Endodermal cell (in vitro differentiated cells): ENCODE results near the gene GJA10. TPM values are rescaled to one million over a fixed set of nuclear protein-coding genes. Genes with fewer than 3 reads are reported as not detected.
"Not testable (repeated sequence)": the region's sequence is repeated elsewhere in the genome, so short reads cannot be mapped to it uniquely, and the experiment has no call there.

Experiments
- DNase-seq: peaks from one replicate; pipeline ENCODE4 v3.0.0-alpha.2; 2017
- H3K27ac ChIP-seq: 2 replicates; pipeline ENCODE4 v1.5.1; 2013; ENCODE audit warnings: mild to moderate bottlenecking, low read depth, low read length, moderate library complexity
- H3K27me3 ChIP-seq: 2 replicates; pipeline ENCODE4 v1.6.1; 2013; ENCODE audit warnings: mild to moderate bottlenecking, low read length, moderate library complexity; ENCODE audit not compliant: insufficient read depth, control insufficient read depth, poor library complexity, severe bottlenecking
- H3K36me3 ChIP-seq: 2 replicates; pipeline ENCODE4 v1.7.0; 2013; ENCODE audit warnings: mild to moderate bottlenecking, low read length, moderate library complexity; ENCODE audit not compliant: control insufficient read depth, insufficient read depth
- H3K4me1 ChIP-seq: one replicate; pipeline ENCODE4 v1.7.0; 2013; ENCODE audit warnings: low read length; ENCODE audit not compliant: control insufficient read depth, insufficient read depth
- H3K4me3 ChIP-seq: 2 replicates; pipeline ENCODE4 v1.5.1; 2013; ENCODE audit warnings: mild to moderate bottlenecking, low read length, moderate library complexity
- H3K9ac ChIP-seq: 2 replicates; pipeline ENCODE4 v1.6.1; 2013; ENCODE audit warnings: mild to moderate bottlenecking, low read length, moderate library complexity; ENCODE audit not compliant: poor library complexity, severe bottlenecking; ENCODE audit errors: extremely low read depth
- H3K9me3 ChIP-seq: 2 replicates; pipeline ENCODE4 v1.6.1; 2013; ENCODE audit warnings: mild to moderate bottlenecking, low read length, moderate library complexity; ENCODE audit not compliant: control insufficient read depth
- H3K27ac Mint-ChIP-seq: 2 replicates; pipeline ENCODE4 v1.8.0; 2020; ENCODE audit warnings: mixed read lengths
- H3K27me3 Mint-ChIP-seq: 2 replicates; pipeline ENCODE4 v1.8.0; 2021; ENCODE audit warnings: mild to moderate bottlenecking, mixed read lengths; ENCODE audit not compliant: insufficient read depth
- H3K36me3 Mint-ChIP-seq: 2 replicates; pipeline ENCODE4 v1.8.0; 2020; ENCODE audit warnings: low read depth, mixed read lengths
- H3K4me1 Mint-ChIP-seq: 2 replicates; pipeline ENCODE4 v1.8.0; 2020; ENCODE audit warnings: mixed read lengths
- H3K4me3 Mint-ChIP-seq: 2 replicates; pipeline ENCODE4 v1.8.0; 2020; ENCODE audit warnings: mild to moderate bottlenecking, moderate library complexity, mixed read lengths
- H3K9me3 Mint-ChIP-seq: 2 replicates; pipeline ENCODE4 v1.8.0; 2020; ENCODE audit warnings: mild to moderate bottlenecking, mixed read lengths
- WGBS, 2 experiments: methylation state at CpG; one replicate each; pipeline versions ENCODE4 v1.1.5 to v1.1.7; 2013; ENCODE audit warnings: missing lambda C conversion rate in 2 of 2, mixed read lengths in 1 of 2; ENCODE audit not compliant: insufficient coverage in 1 of 2, insufficient read length in 1 of 2; 5-methylcytosine and 5-hydroxymethylcytosine counted together
- total RNA-seq, 2 donors: library from RNA; stranded (reverse); fragmentation: NEBNext Ultra II Directional in 1 of 2; extraction: Animal tissue kit (Norgen Biotek cat#: 25700) in 1 of 2; gene quantifications; 2 replicates in 1 of 2; 3 replicates in 1 of 2; pipeline ENCODE4 v1.2.1, GENCODE V29; 2021
- TF ChIP-seq, protein P1 (sequence below): fragments of 200-600 bp; sonication (generic); conservative IDR thresholded peaks from 2 replicates; pipeline ENCODE4 v1.5.0; 2021; ENCODE audit warnings: antibody characterized with exemption, mild to moderate bottlenecking

GJA10 gene
- total RNA-seq, 2 donors from 2014 or later = 0.42 TPM; not detected in 1

DNA sequence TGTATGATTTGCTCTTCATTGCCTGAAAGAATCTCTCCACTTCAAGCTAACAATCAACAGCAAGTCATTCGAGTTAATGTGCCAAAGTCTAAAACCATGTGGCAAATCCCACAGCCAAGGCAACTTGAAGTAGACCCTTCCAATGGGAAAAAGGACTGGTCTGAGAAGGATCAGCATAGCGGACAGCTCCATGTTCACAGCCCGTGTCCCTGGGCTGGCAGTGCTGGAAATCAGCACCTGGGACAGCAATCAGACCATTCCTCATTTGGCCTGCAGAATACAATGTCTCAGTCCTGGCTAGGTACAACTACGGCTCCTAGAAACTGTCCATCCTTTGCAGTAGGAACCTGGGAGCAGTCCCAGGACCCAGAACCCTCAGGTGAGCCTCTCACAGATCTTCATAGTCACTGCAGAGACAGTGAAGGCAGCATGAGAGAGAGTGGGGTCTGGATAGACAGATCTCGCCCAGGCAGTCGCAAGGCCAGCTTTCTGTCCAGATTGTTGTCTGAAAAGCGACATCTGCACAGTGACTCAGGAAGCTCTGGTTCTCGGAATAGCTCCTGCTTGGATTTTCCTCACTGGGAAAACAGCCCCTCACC lies 1.1 kb downstream of the GJA10 start:
- whole genome bisulfite sequencing, 2 experiments = 62 to 67% methylated on average over 5 to 8 of the region's 8 CpGs
- Histone ChIP-seq H3K4me1 (peaks cover 1% of the 10 kb centered on the region), H3K27me3 (no peaks in the 10 kb centered on the region), H3K27ac (no peak overlapping the region), H3K4me3 (no peak overlapping the region), H3K36me3 (no peaks in the 10 kb centered on the region), H3K9me3 (no peaks in the 10 kb centered on the region), H3K9ac (no peak overlapping the region)
- DNase-seq = peak; percentile 91
- peaks cover 28% of the 10 kb centered on the region for H3K27me3 Mint-ChIP-seq
- no peaks in the 10 kb centered on the region for H3K9me3 Mint-ChIP-seq
- H3K27ac Mint-ChIP-seq = no peak overlapping the region
- no peak overlapping the region for H3K4me3 Mint-ChIP-seq
- TF ChIP-seq, protein P1, sequence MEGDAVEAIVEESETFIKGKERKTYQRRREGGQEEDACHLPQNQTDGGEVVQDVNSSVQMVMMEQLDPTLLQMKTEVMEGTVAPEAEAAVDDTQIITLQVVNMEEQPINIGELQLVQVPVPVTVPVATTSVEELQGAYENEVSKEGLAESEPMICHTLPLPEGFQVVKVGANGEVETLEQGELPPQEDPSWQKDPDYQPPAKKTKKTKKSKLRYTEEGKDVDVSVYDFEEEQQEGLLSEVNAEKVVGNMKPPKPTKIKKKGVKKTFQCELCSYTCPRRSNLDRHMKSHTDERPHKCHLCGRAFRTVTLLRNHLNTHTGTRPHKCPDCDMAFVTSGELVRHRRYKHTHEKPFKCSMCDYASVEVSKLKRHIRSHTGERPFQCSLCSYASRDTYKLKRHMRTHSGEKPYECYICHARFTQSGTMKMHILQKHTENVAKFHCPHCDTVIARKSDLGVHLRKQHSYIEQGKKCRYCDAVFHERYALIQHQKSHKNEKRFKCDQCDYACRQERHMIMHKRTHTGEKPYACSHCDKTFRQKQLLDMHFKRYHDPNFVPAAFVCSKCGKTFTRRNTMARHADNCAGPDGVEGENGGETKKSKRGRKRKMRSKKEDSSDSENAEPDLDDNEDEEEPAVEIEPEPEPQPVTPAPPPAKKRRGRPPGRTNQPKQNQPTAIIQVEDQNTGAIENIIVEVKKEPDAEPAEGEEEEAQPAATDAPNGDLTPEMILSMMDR = peak; percentile 14
- no peaks in the 10 kb centered on the region for H3K36me3 Mint-ChIP-seq
- peaks cover 12% of the 10 kb centered on the region for H3K4me1 Mint-ChIP-seq

DNA sequence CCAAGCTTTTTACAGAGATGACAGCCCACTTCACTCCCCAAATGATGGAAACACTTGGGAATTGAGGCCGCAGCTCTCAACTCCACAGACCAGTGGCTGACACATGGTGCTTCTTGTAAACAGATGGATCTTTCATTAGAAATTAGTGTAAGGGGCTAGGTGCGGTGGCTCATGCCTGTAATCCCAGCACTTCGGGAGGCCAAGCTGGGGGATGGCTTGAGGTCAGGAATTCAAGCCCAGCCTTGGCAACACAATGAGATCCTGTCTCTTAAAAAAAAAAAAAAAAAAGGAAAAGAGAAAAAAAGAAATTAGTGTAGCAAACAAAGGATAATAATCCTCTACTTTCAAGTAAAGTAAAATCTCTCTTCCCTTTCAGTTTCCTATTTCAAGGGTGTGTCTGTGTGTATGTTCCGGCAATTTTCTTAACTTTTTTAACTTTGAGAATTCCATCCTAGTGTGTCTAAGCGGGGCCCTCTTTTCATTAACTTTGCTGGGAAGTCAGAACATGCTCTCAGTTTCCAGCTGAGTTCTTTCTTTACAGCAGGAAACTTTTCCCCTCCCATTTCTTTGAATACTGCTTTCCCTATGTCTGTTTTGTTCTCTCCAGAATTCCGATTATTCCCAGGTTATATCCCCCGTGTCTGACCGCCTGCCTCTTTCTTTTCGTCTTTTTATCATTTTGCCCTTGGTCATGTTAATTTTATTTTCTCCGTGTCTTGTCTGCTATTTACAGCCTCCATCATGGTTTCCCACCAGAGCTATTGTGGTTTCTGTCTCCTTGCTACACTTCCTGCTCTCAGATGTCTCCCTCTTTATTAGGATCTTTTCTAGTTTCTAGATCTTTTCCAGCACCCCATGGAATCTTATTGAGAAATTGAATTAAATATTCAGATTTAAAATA lies 16.0 kb downstream of the GJA10 start:
- not testable (repeated sequence) for H3K27me3 Mint-ChIP-seq, H3K27me3 ChIP-seq, H3K36me3 ChIP-seq, H3K4me1 ChIP-seq, H3K9me3 ChIP-seq, H3K4me3 ChIP-seq, DNase-seq, H3K4me1 Mint-ChIP-seq, H3K9ac ChIP-seq, H3K9me3 Mint-ChIP-seq, H3K4me3 Mint-ChIP-seq, H3K36me3 Mint-ChIP-seq
- H3K27ac Mint-ChIP-seq = peak overlapping the region; percentile 62
- 67 to 78% methylated on average over 1 to 9 of the region's 10 CpGs for WGBS, 2 experiments
- peak overlapping the region; percentile 90 for H3K27ac ChIP-seq

DNA sequence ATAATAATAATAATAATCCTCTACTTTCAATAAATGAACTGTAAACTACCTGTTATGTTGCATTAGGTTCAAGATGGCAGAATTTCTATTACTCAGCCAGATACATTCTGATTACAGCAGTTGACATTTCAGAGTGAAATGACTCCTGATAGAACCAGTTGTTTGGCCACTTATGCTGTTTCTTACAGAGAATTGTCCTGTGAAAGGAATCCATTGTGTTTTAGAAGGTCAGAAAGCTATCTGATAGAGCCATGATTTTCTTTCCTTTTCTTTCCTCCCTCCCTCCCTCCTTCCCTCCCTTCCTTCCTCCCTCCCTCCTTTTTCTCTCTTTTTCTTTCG lies 16.6 kb downstream of the GJA10 start:
- peaks cover 8% of the 10 kb centered on the region for H3K4me1 Mint-ChIP-seq

More for the DNA sequence above, 16.6 kb downstream of the GJA10 start:
- H3K4me1 ChIP-seq = no peaks in the 10 kb centered on the region
- peaks cover 3% of the 10 kb centered on the region for H3K9me3 Mint-ChIP-seq
- no peak overlapping the region for H3K4me3 ChIP-seq
- no peaks in the 10 kb centered on the region for H3K36me3 ChIP-seq
- H3K4me3 Mint-ChIP-seq = no peak overlapping the region
- no peak overlapping the region for H3K9ac ChIP-seq
- whole genome bisulfite sequencing, 2 experiments = 78% methylated on average over 1 of the region's 1 CpG; no CpG with 5 or more reads in 1 of the 2 experiments
- H3K36me3 Mint-ChIP-seq = no peaks in the 10 kb centered on the region
- H3K27me3 Mint-ChIP-seq = no peaks in the 10 kb centered on the region
- H3K27me3 ChIP-seq = no peaks in the 10 kb centered on the region
- no peak for DNase-seq
- TF ChIP-seq, protein P1 = no peak
- peaks cover 5% of the 10 kb centered on the region for H3K9me3 ChIP-seq
- peak overlapping the region; percentile 79 for H3K27ac Mint-ChIP-seq
- H3K27ac ChIP-seq = peak overlapping the region; percentile 90
